Panc1 (cell line): ENCODE data around the gene NRG2. TPM values are rescaled to one million over a fixed set of nuclear protein-coding genes. Genes with fewer than 3 reads are reported as not detected.

ENCODE experiments used
- ATAC-seq: fragments of 200-7000 bp; cut with Tn5 transposase; 2 replicates; pipeline ENCODE4 v1.9.1; 2020; ENCODE audit warnings: mild to moderate bottlenecking, moderate library complexity
- BruUV-seq: library from RNA; stranded (reverse); fragments of 400-500 nt; replicated peaks from 2 replicates; lab custom pipeline; 2021; lab: Mats Ljungman, UMichigan
- CTCF ChIA-PET: fragments of 300-600 bp; sonication (Branson Sonifier 250); formaldehyde crosslinking; loops from one replicate; lab custom pipeline; 2022; ENCODE audit warnings: antibody characterized with exemption; lab: Charles Lee
- POLR2A ChIA-PET: fragments of 300-600 bp; sonication (Branson Sonifier 250); formaldehyde crosslinking; loops from one replicate; lab custom pipeline; 2022; ENCODE audit warnings: antibody characterized with exemption; lab: Charles Lee
- DNase-seq: peaks from one replicate; pipeline ENCODE4 v3.0.0-alpha.2; 2010; ENCODE audit warnings: low read depth, low spot score
- H3K27ac ChIP-seq: 2 replicates; pipeline ENCODE4 v1.5.1; 2011; ENCODE audit warnings: mild to moderate bottlenecking, low read length, inconsistent platforms
- H3K27me3 ChIP-seq: fragments of 200-500 bp; sonication (Bioruptor generic); 2 replicates; pipeline ENCODE4 v1.6.0; 2014; ENCODE audit warnings: low read length, inconsistent platforms; ENCODE audit not compliant: control insufficient read depth, insufficient read depth
- H3K36me3 ChIP-seq: fragments of 200-500 bp; sonication (Bioruptor generic); 2 replicates; pipeline ENCODE4 v1.5.1; 2014; ENCODE audit warnings: inconsistent platforms, mild to moderate bottlenecking, low read length, moderate library complexity; ENCODE audit not compliant: control insufficient read depth, insufficient read depth
- H3K4me1 ChIP-seq: 2 replicates; pipeline ENCODE4 v1.5.1; 2011; ENCODE audit warnings: inconsistent platforms, mild to moderate bottlenecking, low read length, moderate library complexity; ENCODE audit not compliant: control insufficient read depth, insufficient read depth
- H3K4me3 ChIP-seq, 2 experiments: 2 replicates each; pipeline ENCODE4 v1.5.1; 2011 to 2012; ENCODE audit warnings: low read depth in 2 of 2, low read length in 2 of 2, mild to moderate bottlenecking in 2 of 2, inconsistent platforms in 1 of 2, moderate library complexity in 1 of 2
- H3K9me3 ChIP-seq: fragments of 200-500 bp; sonication (Bioruptor generic); 2 replicates; pipeline ENCODE4 v1.5.1; 2014; ENCODE audit warnings: low read depth, mild to moderate bottlenecking, inconsistent platforms, low read length, moderate library complexity; ENCODE audit not compliant: control insufficient read depth, insufficient read depth
- CTCF ChIP-seq: fragments of 450-650 bp; IDR thresholded peaks from 2 replicates; pipeline ENCODE4 v1.5.1; 2017; ENCODE audit warnings: mild to moderate bottlenecking
- POLR2AphosphoS5 ChIP-seq: IDR thresholded peaks from 2 replicates; pipeline ENCODE4 v1.6.1; 2012; ENCODE audit warnings: mild to moderate bottlenecking, low read depth, low read length, moderate library complexity
- REST ChIP-seq, 2 experiments: IDR thresholded peaks; 2 replicates each; pipeline ENCODE4 v1.6.1; 2011 to 2012; ENCODE audit warnings: low read depth in 2 of 2, control low read depth in 1 of 2, low read length in 1 of 2, mild to moderate bottlenecking in 1 of 2, moderate library complexity in 1 of 2; ENCODE audit not compliant: insufficient read depth in 1 of 2
- SIN3A ChIP-seq: IDR thresholded peaks from 2 replicates; pipeline ENCODE4 v1.6.1; 2012; ENCODE audit warnings: low read depth, mild to moderate bottlenecking, low read length, moderate library complexity, borderline replicate concordance; ENCODE audit not compliant: insufficient read depth
- TCF7L2 ChIP-seq: IDR thresholded peaks from 2 replicates; pipeline ENCODE4 v1.6.1; 2011; ENCODE audit warnings: mild to moderate bottlenecking, low read depth, low read length, inconsistent platforms
- in situ Hi-C: cut with HindIII; loops from 2 replicates; pipeline ENCODE4 v1.10.0; 2016; ENCODE audit warnings: low sequenced_read_pairs, low pct_unique_long_range_greater_than_20kb
- intact Hi-C: fragments of 100-400 bp; cut with micrococcal nuclease; formaldehyde crosslinking; loops from one replicate; pipeline ENCODE4 v1.10.0; 2022; ENCODE audit not compliant: unreplicated experiment
- total RNA-seq: library from RNA; stranded (reverse); gene quantifications from one replicate; pipeline ENCODE4 v1.2.1, GENCODE V29; 2021; ENCODE audit not compliant: unreplicated experiment

Gene NRG2
- total RNA-seq, 1 experiment from 2014 or later: 20.2 TPM

DNA sequence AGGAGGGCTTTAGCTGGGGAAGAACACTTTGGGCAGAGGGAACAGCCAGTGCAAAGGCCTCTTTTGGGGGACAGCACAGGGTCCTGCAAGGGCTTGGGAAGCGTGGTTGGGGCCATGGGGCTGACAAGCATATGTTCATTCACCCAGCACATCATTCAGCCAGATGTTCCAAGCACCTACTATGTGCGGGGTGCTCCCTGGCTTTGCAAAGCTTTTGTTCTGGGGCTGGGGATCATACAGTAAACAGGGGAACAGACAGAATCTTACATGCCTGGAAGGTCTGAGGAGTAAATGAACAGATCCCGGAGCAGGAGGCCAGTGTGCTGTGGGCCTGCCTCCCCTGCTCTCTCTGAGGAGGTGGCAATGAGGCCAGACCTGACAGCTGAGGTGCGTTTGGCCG is 230.8 kb downstream of the NRG2 start:
- no peak overlapping the region for H3K4me3 ChIP-seq
- no peaks in the 10 kb centered on the region for H3K9me3 ChIP-seq
- BruUV-seq: no TSS peak
- ATAC-seq: no peak
- no peaks in the 10 kb centered on the region for H3K4me1 ChIP-seq
- TF ChIP-seq REST (IDR thresholded peaks at IDR 0.05; ENCODE audit: insufficient read depth in 1 of 2, low read depth in 2 of 2, low read length in 1 of 2) (no peak), CTCF (no peak), TCF7L2 (no peak), POLR2AphosphoS5 (no peak), SIN3A (no peak)
- no peaks in the 10 kb centered on the region for H3K27me3 ChIP-seq
- CTCF ChIA-PET: no interaction called here
- intact Hi-C loops: no loop called here
- in situ Hi-C loops: no loop called here
- no peak for DNase-seq
- no peaks in the 10 kb centered on the region for H3K36me3 ChIP-seq
- POLR2A ChIA-PET: no interaction called here
- no peak overlapping the region for H3K27ac ChIP-seq

DNA sequence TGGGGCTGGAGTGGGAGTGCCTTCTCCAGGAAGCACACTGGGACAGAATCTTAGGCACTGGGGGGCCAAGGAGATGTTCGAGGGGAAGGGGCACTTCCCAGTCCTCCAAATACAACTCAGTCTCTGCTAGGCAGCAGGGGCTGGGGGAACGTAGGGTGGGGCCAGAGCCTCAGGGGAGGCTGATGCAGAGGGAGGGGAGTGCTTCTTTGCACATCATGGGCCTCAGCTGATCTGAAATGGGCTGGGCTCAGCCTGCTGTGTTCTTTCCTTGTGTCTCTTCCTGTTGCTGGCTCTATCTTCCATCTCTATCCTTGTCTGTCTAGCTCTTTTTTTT is 231.9 kb downstream of the NRG2 start:
- DNase-seq: no peak
- intact Hi-C loops: no loop called here
- no TSS peak for BruUV-seq
- no peaks in the 10 kb centered on the region for H3K36me3 ChIP-seq
- H3K4me3 ChIP-seq: no peak overlapping the region
- H3K9me3 ChIP-seq: no peaks in the 10 kb centered on the region
- no peak for TF ChIP-seq SIN3A
- TF ChIP-seq REST (IDR thresholded peaks at IDR 0.05; ENCODE audit: insufficient read depth in 1 of 2, low read depth in 2 of 2, low read length in 1 of 2): no peak
- no peak for TF ChIP-seq TCF7L2
- no peak for TF ChIP-seq CTCF
- no peak for TF ChIP-seq POLR2AphosphoS5
- CTCF ChIA-PET: interaction anchor here (0.6 kb wide), 1 partner anchor 23 kb away, joined by 3 read pairs; no protein-coding TSS in a partner anchor
- in situ Hi-C loops: no loop called here
- ATAC-seq: no peak
- no peaks in the 10 kb centered on the region for H3K4me1 ChIP-seq
- POLR2A ChIA-PET: no interaction called here
- H3K27ac ChIP-seq: no peak overlapping the region
- no peaks in the 10 kb centered on the region for H3K27me3 ChIP-seq
